GM21576 (cell line): ENCODE measurements around the gene ITGA1.

Source experiments
- ATAC-seq: cut with Tn5 transposase; IDR thresholded peaks from one replicate; pipeline ENCODE4 v1.9.1; 2021; ENCODE audit warnings: mild to moderate bottlenecking, moderate library complexity; ENCODE audit not compliant: unreplicated experiment

The ITGA1 gene

DNA sequence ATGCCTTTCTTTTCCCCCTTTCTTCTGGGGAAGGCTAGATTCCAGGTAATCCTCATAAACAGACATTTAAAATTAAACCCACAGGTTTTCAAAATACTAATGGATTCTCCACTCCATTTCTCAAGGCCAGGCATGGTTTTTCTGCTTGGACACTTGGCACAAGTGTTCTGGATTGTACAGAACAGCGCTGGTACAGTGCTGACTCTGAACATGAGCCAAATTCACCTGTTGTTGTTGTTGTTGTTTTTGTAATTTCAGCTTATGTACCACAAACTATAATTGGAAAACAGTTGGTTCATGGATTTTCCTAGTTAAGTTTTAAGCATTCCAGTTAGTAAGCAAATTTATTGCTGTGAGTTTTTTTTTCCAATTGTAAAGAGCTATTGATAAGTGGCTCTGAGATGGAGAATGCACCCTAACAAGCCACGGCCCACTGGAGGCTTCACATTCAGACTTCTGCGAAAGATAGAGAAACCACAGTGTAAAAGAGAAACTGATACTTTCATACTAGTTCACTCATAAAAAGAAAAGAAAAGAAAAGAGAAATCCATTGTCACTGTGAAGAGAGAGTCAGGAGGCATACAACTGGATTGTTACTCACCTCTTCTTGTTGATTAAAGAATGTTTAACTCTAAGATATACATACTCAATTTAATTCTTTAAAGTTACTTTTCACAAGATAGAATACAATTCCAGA is 16.2 kb upstream of the ITGA1 start:
- peak; percentile 97 for ATAC-seq

DNA sequence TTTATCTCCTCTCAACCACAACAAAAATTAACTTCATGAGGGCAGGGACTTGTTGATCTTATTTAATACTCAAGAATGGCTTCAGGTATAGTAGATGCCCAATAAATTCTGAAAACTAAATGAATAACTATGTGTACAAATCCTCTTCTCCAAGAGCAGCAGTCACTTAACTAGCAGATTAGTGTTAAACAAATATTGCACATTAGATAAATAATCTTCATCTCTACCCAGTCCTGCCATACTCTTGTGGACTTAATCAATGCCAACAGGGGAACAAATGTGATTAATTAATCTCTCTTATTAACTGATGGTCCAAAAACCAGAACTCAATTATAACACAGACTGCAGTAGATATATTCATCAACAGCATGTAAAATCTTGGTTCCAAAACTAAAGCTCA is 15.0 kb upstream of the ITGA1 start:
- no peak for ATAC-seq

- ATAC-seq: no peak
Measured at GRCh38 chr5:52773342-52773741, 14.4 kb upstream of the ITGA1 start.

GRCh38 chr5:52774005-52774410 is 13.7 kb upstream of the ITGA1 start:
- no peak for ATAC-seq

DNA sequence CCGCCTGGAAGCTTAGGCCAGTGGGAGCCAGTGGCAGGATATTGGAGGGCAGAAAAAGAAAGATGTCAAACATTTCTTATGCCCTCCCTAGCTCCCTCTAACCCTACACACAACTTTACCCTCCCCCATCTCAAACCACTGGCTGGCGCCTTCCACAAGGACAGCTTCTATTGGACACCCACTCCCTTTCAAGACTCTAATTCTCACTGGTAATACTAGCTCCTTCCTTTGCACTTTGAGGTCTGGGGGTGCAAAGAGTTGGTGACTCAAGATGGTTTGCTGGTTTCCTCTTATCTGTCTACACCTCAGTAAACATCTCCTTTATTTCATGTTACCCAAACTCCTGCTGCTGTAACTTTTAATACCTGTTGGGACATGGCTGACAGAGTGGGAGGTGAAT is 11.6 kb upstream of the ITGA1 start:
- no peak for ATAC-seq

- ATAC-seq: no peak
Measured at GRCh38 chr5:52777186-52777585, 10.5 kb upstream of the ITGA1 start.

DNA sequence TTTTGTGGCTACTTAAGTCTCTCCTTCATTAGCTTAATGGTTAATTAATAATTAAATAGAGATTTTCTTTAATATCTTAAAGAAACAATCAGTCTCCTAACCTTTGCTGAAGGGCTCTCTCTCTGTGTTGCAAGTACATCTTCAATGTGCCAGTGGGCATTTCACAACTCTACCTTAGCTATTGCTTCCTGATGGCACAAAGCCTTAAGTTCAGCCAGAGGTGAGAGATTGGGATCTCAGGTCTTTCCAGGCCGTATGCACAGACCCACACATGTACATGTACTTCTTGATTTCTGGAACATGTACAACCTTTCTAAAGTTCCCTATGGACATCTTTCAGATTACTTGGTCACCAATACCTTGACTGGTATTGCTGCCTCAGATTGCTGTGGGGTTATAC is 8.9 kb upstream of the ITGA1 start:
- ATAC-seq: no peak

DNA sequence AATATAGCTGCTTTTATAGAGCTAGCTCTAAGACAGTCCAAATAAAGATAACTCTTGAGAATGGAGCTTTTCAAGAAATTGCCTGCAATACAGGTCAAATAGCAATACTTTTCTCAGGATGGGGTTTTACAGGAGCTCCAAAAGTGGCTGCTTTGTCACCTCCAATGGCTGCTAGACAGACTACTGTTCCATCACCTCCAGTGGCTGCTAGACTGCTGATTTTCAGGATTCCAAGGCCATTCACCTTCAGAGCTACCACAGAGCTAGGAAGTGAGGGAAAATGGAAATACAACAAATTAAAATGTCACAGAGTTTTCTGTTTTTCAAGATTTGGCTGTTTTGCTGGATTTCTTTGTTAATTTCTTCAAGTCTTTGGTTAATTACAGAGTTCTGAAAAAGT is 8.5 kb upstream of the ITGA1 start:
- ATAC-seq: no peak

- no peak for ATAC-seq
Measured at GRCh38 chr5:52783226-52783959, 4.3 kb upstream of the ITGA1 start.

DNA sequence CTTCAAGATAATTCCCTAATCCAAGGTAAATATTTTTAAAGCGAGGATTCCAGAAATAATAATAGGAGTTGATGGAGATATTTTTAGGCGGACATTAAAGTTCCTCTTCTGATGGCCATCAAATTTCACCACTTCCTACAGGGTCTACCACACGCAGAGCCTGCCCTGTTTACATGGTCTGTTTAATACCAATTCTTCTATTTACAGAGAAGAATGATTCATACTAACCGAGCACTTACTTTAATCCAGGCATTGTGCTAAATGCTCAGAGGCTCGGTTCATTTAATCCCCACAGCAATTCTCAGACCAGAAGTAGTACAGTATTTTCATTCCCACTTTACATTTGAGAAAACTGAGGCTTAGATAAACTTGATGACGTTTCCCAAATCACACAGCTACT is 3.0 kb upstream of the ITGA1 start:
- no peak for ATAC-seq

DNA sequence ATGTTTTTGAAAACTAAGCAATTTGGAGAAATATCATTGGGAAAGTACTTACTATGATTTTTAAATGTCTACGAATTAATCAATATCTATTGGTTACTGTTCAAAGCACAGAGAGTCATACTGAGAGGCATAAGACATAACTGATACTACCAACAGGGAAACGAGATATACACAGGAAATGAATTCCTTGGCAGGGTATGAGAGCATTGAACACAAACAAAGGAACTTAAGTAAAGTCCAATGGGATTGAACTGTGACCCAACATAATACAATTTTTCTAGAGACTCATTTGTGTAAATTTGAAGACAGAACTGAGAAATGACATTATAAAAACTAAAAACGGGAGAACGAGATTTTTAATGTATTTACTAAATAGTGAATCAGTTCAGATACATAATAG is 1.3 kb upstream of the ITGA1 start:
- no peak for ATAC-seq

DNA sequence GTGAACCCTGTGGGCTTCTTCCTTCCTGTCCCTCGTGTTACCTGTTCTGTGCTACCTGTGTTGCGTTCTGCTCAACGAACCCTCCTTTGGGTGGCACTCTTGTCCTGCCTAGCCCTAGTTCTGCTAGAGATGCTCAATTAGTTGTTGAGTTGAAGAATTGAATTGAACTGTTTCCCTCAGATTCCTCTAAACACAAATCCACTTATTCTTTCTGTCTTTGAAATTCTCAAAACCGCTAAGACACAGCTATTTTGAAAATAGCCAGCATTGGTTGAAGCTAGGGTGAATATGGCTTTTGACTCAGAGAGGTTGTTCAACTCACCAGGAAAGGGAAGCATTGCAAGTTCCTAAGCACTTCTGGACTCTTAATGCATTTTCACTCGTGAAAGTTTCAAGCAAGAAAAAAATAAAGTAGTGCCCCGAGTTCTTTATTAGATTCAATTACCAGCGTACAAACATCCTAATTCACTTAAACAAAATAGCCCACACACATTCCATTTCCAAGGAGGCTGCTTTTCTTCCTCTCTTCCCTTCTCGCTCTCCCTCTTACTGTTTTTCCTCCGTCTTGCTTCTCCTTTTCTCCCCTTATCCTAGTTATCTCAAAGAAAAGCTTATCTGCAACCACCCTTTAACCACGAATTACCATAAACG is 642 bp upstream of the ITGA1 start:
- ATAC-seq: peak; percentile 50

- no peak for ATAC-seq
Measured at GRCh38 chr5:52788505-52788821, 747 bp downstream of the ITGA1 start.

GRCh38 chr5:52789378-52789777 is 1.7 kb downstream of the ITGA1 start:
- ATAC-seq: no peak

GRCh38 chr5:52789851-52790250 is 2.1 kb downstream of the ITGA1 start:
- no peak for ATAC-seq

GRCh38 chr5:52791366-52791765 is 3.6 kb downstream of the ITGA1 start:
- no peak for ATAC-seq

DNA sequence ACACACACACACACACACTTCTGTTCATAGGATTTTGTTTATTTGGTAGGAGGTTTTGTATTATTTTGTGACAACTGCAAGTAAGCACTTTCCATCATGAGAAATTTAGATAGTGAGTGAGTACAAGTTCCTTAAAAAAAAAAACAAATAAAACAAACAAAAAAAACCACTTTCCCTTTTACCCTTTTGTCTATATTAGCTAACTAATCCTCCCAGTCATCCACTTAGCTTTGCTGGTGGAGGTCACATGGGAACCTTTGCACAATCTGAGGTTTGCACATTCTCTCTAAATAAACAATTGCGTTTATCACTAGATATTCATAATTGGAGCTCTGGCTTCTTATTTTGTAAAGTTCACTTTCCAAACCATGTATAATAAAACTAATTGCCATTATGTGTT is 6.8 kb downstream of the ITGA1 start:
- no peak for ATAC-seq

DNA sequence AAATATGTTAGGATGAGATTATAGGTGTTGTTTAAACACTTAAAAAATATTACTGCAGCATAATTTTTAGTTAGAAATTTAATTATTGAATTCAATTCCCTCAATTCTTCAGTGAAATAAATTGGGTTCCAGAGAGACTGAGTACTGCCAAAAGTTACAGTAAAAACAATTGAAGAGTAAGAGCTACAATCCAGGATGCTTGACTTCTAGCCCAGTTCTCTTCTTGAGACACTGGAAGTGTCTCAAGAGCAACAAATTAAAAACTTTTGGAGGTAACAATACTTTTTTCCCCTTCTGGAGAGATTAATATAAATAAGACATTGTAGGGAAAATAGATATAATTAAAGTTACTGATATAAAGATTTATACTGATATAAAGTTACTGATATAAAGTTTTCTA is 8.3 kb downstream of the ITGA1 start:
- no peak for ATAC-seq

DNA sequence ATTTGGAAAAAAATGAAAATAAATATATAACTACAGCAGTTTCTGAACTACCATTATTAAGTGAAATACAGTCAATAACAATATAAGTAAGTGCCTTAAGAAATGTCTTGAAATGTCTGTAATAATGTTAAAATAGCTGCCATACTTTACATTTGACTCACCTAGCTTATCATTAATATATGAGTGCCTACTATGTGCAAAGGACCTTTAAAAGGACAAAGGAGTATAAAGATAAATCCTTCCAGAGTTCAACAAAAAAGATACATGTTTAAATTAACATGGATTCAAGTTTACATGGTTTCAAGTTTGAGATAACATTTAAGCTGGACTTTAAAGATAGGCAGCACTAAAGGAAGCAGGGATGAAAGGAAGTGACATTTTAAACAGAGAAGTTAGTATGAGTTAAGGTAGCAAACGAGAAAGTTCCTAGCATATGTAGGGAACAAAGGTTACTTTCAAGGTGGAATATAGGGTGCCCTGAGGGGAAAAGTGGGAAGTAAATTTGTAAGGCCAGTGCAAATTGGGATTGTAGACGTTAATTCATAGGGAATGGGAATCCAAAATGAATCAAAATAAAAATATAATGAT is 8.9 kb downstream of the ITGA1 start:
- no peak for ATAC-seq

DNA sequence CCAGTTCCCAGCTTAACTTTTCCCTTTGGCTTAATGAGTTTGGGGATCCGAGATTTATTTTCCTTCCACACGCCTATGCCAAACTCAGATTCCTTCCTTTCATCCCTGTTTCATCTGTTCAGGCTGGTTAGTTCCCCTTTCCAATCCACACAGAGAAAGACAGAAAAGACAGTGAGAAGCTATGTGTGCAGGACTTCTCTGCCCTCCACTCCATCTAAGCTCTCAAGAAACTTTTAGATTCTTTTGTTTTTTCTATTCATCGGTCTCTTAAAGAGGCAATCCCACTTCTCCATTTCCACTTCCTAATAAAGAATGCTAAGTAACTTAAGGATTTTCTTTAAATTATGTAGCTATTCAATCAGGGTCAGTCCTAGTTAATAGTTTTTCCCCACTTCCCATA is 11.2 kb downstream of the ITGA1 start:
- no peak for ATAC-seq

GRCh38 chr5:52799358-52799982 is 11.8 kb downstream of the ITGA1 start:
- ATAC-seq: peak; percentile 26

GRCh38 chr5:52799983-52800393 is 12.3 kb downstream of the ITGA1 start:
- ATAC-seq: peak; percentile 85
